HCT116 (cell line): ENCODE data around the gene PPDPF. TPM values are rescaled to one million over a fixed set of nuclear protein-coding genes. Genes with fewer than 3 reads are reported as not detected.

ENCODE experiments used
- ATAC-seq: fragments of 200-7000 bp; cut with Tn5 transposase; 2 replicates; pipeline ENCODE4 v1.9.1; 2020; ENCODE audit warnings: mild to moderate bottlenecking, moderate library complexity
- BruUV-seq: library from RNA; stranded (reverse); fragments of 400-500 nt; replicated peaks from 2 replicates; lab custom pipeline; 2021; lab: Mats Ljungman, UMichigan
- CTCF ChIA-PET: fragments of 300-600 bp; sonication (Branson Sonifier 250); formaldehyde crosslinking; loops from one replicate; lab custom pipeline; 2021; ENCODE audit warnings: antibody characterized with exemption; lab: Charles Lee
- POLR2A ChIA-PET: fragments of 300-600, 350-600 bp; sonication (Branson Sonifier 250); formaldehyde crosslinking; loops from one replicate; lab custom pipeline; 2021; ENCODE audit warnings: antibody characterized with exemption; lab: Charles Lee
- RAD21 ChIA-PET, 2 experiments: fragments of 300-600 bp; sonication (Branson Sonifier 250); formaldehyde crosslinking; loops; one replicate each; lab custom pipeline; 2023; ENCODE audit warnings: low total read pairs in 2 of 2; ENCODE audit not compliant: uncharacterized antibody in 2 of 2, unreplicated experiment in 2 of 2, low non-redundant PET in 1 of 2; lab: Charles Lee
- DNase-seq: peaks from one replicate; pipeline ENCODE4 v3.0.0-alpha.2; 2010; ENCODE audit warnings: low read depth, low spot score
- H2AFZ ChIP-seq: fragments of 200-600 bp; shearing (Covaris generic), sonication (generic); 2 replicates; pipeline ENCODE4 v1.6.1; 2017; ENCODE audit warnings: low read depth, mixed run types, mixed read lengths, antibody characterized with exemption, low read length; ENCODE audit not compliant: poor library complexity, severe bottlenecking
- H3K27ac ChIP-seq: 2 replicates; pipeline ENCODE4 v1.5.1; 2012; ENCODE audit warnings: low read depth, low read length
- H3K27me3 ChIP-seq: fragments of 200-600 bp; sonication (generic); 2 replicates; pipeline ENCODE4 v1.6.1; 2016; ENCODE audit warnings: mixed run types, low read length, mixed read lengths; ENCODE audit not compliant: insufficient read depth
- H3K36me3 ChIP-seq, 2 experiments: fragments of 200-500 bp in 1 of 2; fragments of 200-600 bp in 1 of 2; sonication (Bioruptor generic) in 1 of 2; sonication (generic) in 1 of 2; 2 replicates each; pipeline versions ENCODE4 v1.5.1 to v1.6.1; 2014 to 2016; ENCODE audit warnings: low read length in 2 of 2, inconsistent platforms in 1 of 2, mixed read lengths in 1 of 2, mixed run types in 1 of 2; ENCODE audit not compliant: insufficient read depth in 2 of 2, control insufficient read depth in 1 of 2
- H3K4me1 ChIP-seq, 2 experiments: fragments of 200-600 bp in 1 of 2; sonication (generic) in 1 of 2; 2 replicates each; pipeline versions ENCODE4 v1.5.1 to v1.6.1; 2012 to 2017; ENCODE audit warnings: low read length in 2 of 2, inconsistent platforms in 1 of 2, mild to moderate bottlenecking in 1 of 2, mixed read lengths in 1 of 2, mixed run types in 1 of 2, moderate library complexity in 1 of 2; ENCODE audit not compliant: insufficient read depth in 2 of 2, control insufficient read depth in 1 of 2
- H3K4me2 ChIP-seq: fragments of 200-600 bp; sonication (generic); 2 replicates; pipeline ENCODE4 v1.6.1; 2017; ENCODE audit warnings: mixed run types, low read length, mixed read lengths
- H3K4me3 ChIP-seq, 2 experiments: fragments of 200-600 bp in 1 of 2; sonication (generic) in 1 of 2; replicated peaks in 1 of 2; 2 replicates each; pipeline ENCODE4 v1.5.1; 2011 to 2016; ENCODE audit warnings: low read length in 2 of 2, control low read depth in 1 of 2, low read depth in 1 of 2, mild to moderate bottlenecking in 1 of 2, mixed read lengths in 1 of 2, mixed run types in 1 of 2
- H3K79me2 ChIP-seq: fragments of 200-600 bp; sonication (generic); 2 replicates; pipeline ENCODE4 v1.6.1; 2017; ENCODE audit warnings: mild to moderate bottlenecking, mixed run types, low read length, moderate library complexity, mixed read lengths; ENCODE audit not compliant: insufficient read depth
- H3K9ac ChIP-seq: fragments of 200-600 bp; sonication (generic); 2 replicates; pipeline ENCODE4 v1.6.1; 2016; ENCODE audit warnings: low read length, mixed read lengths
- H3K9me2 ChIP-seq: fragments of 200-600 bp; sonication (generic), shearing (Covaris generic); 2 replicates; pipeline ENCODE4 v1.6.1; 2017; ENCODE audit warnings: mixed run types, mild to moderate bottlenecking, moderate library complexity; ENCODE audit not compliant: insufficient read depth
- H3K9me3 ChIP-seq, 2 experiments: fragments of 200-500 bp in 1 of 2; fragments of 200-600 bp in 1 of 2; sonication (Bioruptor generic) in 1 of 2; sonication (generic) in 1 of 2; 2 replicates each; pipeline ENCODE4 v1.6.1; 2014 to 2017; ENCODE audit warnings: low read length in 2 of 2, mixed read lengths in 2 of 2, inconsistent platforms in 1 of 2, low read depth in 1 of 2, mild to moderate bottlenecking in 1 of 2, mixed run types in 1 of 2, moderate library complexity in 1 of 2; ENCODE audit not compliant: control insufficient read depth in 1 of 2, insufficient read depth in 1 of 2
- H4K20me1 ChIP-seq: fragments of 200-600 bp; sonication (generic), shearing (Covaris generic); 2 replicates; pipeline ENCODE4 v1.6.1; 2017; ENCODE audit warnings: mixed run types, mild to moderate bottlenecking, moderate library complexity; ENCODE audit not compliant: insufficient read depth
- CTCF ChIP-seq, 3 experiments: fragments of 200-600 bp in 1 of 3; sonication (generic) in 1 of 3; IDR thresholded peaks in 2 of 3; conservative IDR thresholded peaks in 1 of 3; 2 replicates each; pipeline ENCODE4 v1.5.1; 2012 to 2017; ENCODE audit warnings: low read depth in 2 of 3, low read length in 2 of 3, antibody characterized with exemption in 1 of 3, borderline replicate concordance in 1 of 3, control low read depth in 1 of 3, mild to moderate bottlenecking in 1 of 3, mixed read lengths in 1 of 3, mixed run types in 1 of 3, moderate library complexity in 1 of 3; ENCODE audit not compliant: insufficient read depth in 1 of 3
- FOSL1 ChIP-seq: IDR thresholded peaks from 2 replicates; pipeline ENCODE4 v1.6.1; 2012; ENCODE audit warnings: low read depth
- JUND ChIP-seq: IDR thresholded peaks from 2 replicates; pipeline ENCODE4 v1.6.1; 2012
- POLR2AphosphoS5 ChIP-seq: IDR thresholded peaks from 2 replicates; pipeline ENCODE4 v1.6.1; 2011; ENCODE audit warnings: mild to moderate bottlenecking, low read depth, low read length, moderate library complexity
- intact Hi-C: fragments of 100-400 bp; cut with micrococcal nuclease; formaldehyde crosslinking; loops from 2 replicates; pipeline ENCODE4 v1.10.0; 2022
- total RNA-seq: library from RNA; stranded (reverse); gene quantifications from one replicate; pipeline ENCODE4 v1.2.1, GENCODE V29; 2021; ENCODE audit not compliant: unreplicated experiment

The PPDPF gene
- total RNA-seq, 1 experiment from 2014 or later: 346 TPM

- H3K9ac ChIP-seq: peak overlapping the region; percentile 76
- H2AFZ ChIP-seq: no peak overlapping the region
These were observed 17.9 kb downstream of the PPDPF start for GRCh38 chr20:63538204-63539091.

More at GRCh38 chr20:63538204-63539091, 17.9 kb downstream of the PPDPF start:
- Histone ChIP-seq H3K4me3 (peak overlapping the region; percentile 67), H3K36me3 (no peaks in the 10 kb centered on the region), H3K4me2 (peak overlapping the region; percentile 99), H4K20me1 (no peaks in the 10 kb centered on the region), H3K9me3 (no peaks in the 10 kb centered on the region), H3K27ac (peak overlapping the region; percentile 97)
- intact Hi-C loops: loop anchor here (2.0 to 10.0 kb wide), 8 partner anchors 34 to 436 kb away; partner anchors contain the start of genes GMEB2, TNFRSF6B and TPD52L2
- RAD21 ChIA-PET: interaction anchor here (0.6 to 2.0 kb wide), 18 partner anchors 9 to 538 kb away, joined by 3 to 8 read pairs (median 4); partner anchors contain the start of genes LIME1 (in 1 of the 2), PPDPF (in 1 of the 2) and TPD52L2 (in 1 of the 2)
- ATAC-seq (peak; percentile 26), DNase-seq (no peak)
- POLR2A ChIA-PET: interaction anchor here (1.0 to 3.3 kb wide), 10 partner anchors 15 to 442 kb away, joined by 3 to 9 read pairs (median 4); partner anchors contain the start of genes PPDPF and TNFRSF6B
- no peak for TF ChIP-seq JUND
- peak in 1 of 3 experiments; percentile 31; a peak in 1 of 6 replicates for TF ChIP-seq CTCF (IDR thresholded peaks at IDR 0.05 in 2 of 3, conservative IDR thresholded peaks at IDR 0.05 in 1 of 3; ENCODE audit: borderline replicate concordance in 1 of 3, insufficient read depth in 1 of 3, low read depth in 2 of 3, low read length in 2 of 3)
- TF ChIP-seq POLR2AphosphoS5: peak; percentile 50; the same call in 1 of the 2 replicates
- no peak for TF ChIP-seq FOSL1
- TF ChIP-seq, all 23 proteins: peak for 2
- Histone ChIP-seq H3K9me2 (no peaks in the 10 kb centered on the region), H3K79me2 (no peaks in the 10 kb centered on the region), H3K27me3 (no peaks in the 10 kb centered on the region), H3K4me1 (peaks cover 47 to 94% of the 10 kb centered on the region in 2 experiments)
- BruUV-seq: no TSS peak
- CTCF ChIA-PET: interaction anchor here (0.6 to 3.3 kb wide), 29 partner anchors 10 to 701 kb away, joined by 3 to 30 read pairs (median 4); partner anchors contain the start of genes ARFRP1, HELZ2, PPDPF and PRPF6
